HepG2 (cell line): ENCODE data around the gene GPR107. TPM values are rescaled to one million over a fixed set of nuclear protein-coding genes. Genes with fewer than 3 reads are reported as not detected.

Experiments
- BORCS8-MEF2B ChIP-seq: sonication (generic); formaldehyde crosslinking; IDR thresholded peaks from 2 replicates; pipeline ENCODE4 v1.8.0; 2022; ENCODE audit warnings: mild to moderate bottlenecking, missing genetic modification reagents
- DR1 ChIP-seq: sonication (generic); formaldehyde crosslinking; IDR thresholded peaks from 2 replicates; pipeline ENCODE4 v1.8.0; 2021; ENCODE audit warnings: mild to moderate bottlenecking, missing genetic modification reagents, inconsistent platforms
- ESRRA ChIP-seq: sonication (generic); formaldehyde crosslinking; IDR thresholded peaks from 2 replicates; pipeline ENCODE4 v1.5.1; 2020; ENCODE audit warnings: mild to moderate bottlenecking, low read depth, missing genetic modification reagents
- HOXA9 ChIP-seq: sonication (generic); formaldehyde crosslinking; IDR thresholded peaks from 2 replicates; pipeline ENCODE4 v1.8.1; 2022; ENCODE audit warnings: missing genetic modification reagents, mild to moderate bottlenecking, moderate library complexity, borderline replicate concordance
- IRX3 ChIP-seq: sonication (generic); formaldehyde crosslinking; IDR thresholded peaks from 2 replicates; pipeline ENCODE4 v1.8.1; 2023; ENCODE audit warnings: mild to moderate bottlenecking, low read depth, missing genetic modification reagents, borderline replicate concordance
- PRDM10 ChIP-seq: sonication (generic); formaldehyde crosslinking; IDR thresholded peaks from 2 replicates; pipeline ENCODE4 v1.4.0; 2020; ENCODE audit warnings: low read depth, missing genetic modification reagents
- RORA ChIP-seq: sonication (generic); formaldehyde crosslinking; IDR thresholded peaks from 2 replicates; pipeline ENCODE4 v1.5.0; 2020; ENCODE audit warnings: mild to moderate bottlenecking, missing genetic modification reagents, moderate library complexity
- TERF1 ChIP-seq: sonication (generic); formaldehyde crosslinking; IDR thresholded peaks from 2 replicates; pipeline ENCODE4 v1.8.0; 2022; ENCODE audit warnings: mild to moderate bottlenecking, missing genetic modification reagents, moderate library complexity
- ZBTB2 ChIP-seq: sonication (generic); formaldehyde crosslinking; IDR thresholded peaks from 2 replicates; pipeline ENCODE4 v1.8.0; 2022; ENCODE audit warnings: low read depth, missing genetic modification reagents
- ZBTB39 ChIP-seq: sonication (generic); formaldehyde crosslinking; IDR thresholded peaks from 2 replicates; pipeline ENCODE4 v1.5.0; 2020; ENCODE audit warnings: missing genetic modification reagents
- ZBTB42 ChIP-seq: sonication (generic); formaldehyde crosslinking; IDR thresholded peaks from 2 replicates; pipeline ENCODE4 v1.5.0; 2020; ENCODE audit warnings: mild to moderate bottlenecking, missing genetic modification reagents
- ZNF136 ChIP-seq: sonication (generic); formaldehyde crosslinking; IDR thresholded peaks from 2 replicates; pipeline ENCODE4 v1.8.1; 2022; ENCODE audit warnings: low read depth, mild to moderate bottlenecking, moderate library complexity, missing genetic modification reagents
- ZNF629 ChIP-seq: sonication (generic); formaldehyde crosslinking; conservative IDR thresholded peaks from 2 replicates; pipeline ENCODE4 v1.5.0; 2020; ENCODE audit warnings: missing genetic modification reagents
- ZNF710 ChIP-seq: sonication (generic); formaldehyde crosslinking; IDR thresholded peaks from 2 replicates; pipeline ENCODE4 v1.5.0; 2020; ENCODE audit warnings: mild to moderate bottlenecking, missing genetic modification reagents, borderline replicate concordance
- ZNF883 ChIP-seq: sonication (generic); formaldehyde crosslinking; IDR thresholded peaks from 2 replicates; pipeline ENCODE4 v1.5.1; 2020; ENCODE audit warnings: mild to moderate bottlenecking, missing genetic modification reagents; ENCODE audit errors: not compliant biosample characterization
- polyA plus RNA-seq, 8 experiments: library from polyadenylated mRNA; depleted of rRNA in 3 of 8; stranded (reverse) in 7 of 8; unstranded in 1 of 8; fragments of >200 nt; fragmentation: Illumina TruSeq in 4 of 8; extraction: Trizol in 4 of 8; gene quantifications; 2 replicates each; pipeline versions ENCODE4 v1.2.1 to v1.2.3, GENCODE V29; 2011 to 2016; ENCODE audit warnings: low read depth in 4 of 8, missing spikeins in 1 of 8, mixed read lengths in 1 of 8; ENCODE audit not compliant: insufficient read depth in 1 of 8
- total RNA-seq, 5 experiments: library from RNA; depleted of rRNA; stranded (reverse); fragments of >200 nt; fragmentation: Illumina TruSeq; extraction: Trizol; gene quantifications; 2 replicates each; pipeline ENCODE4 v1.2.3, GENCODE V29; 2016; ENCODE audit warnings: low read depth in 1 of 5

GPR107 gene
- total and polyA plus RNA-seq, 2 of the 13 experiments (the other 11 are each of a cell fraction or from before 2014, with no cell fraction given), result 22.5 to 24.4 TPM

GRCh38 chr9:130043654-130044623 is 9.8 kb upstream of the GPR107 start (continued):
- 0 out of 2 replicates have a peak, but pooled peaks have one; percentile 23 for TF ChIP-seq ESRRA
- no peak for TF ChIP-seq PRDM10 (CRISPR knock-in tag)
- TF ChIP-seq ZBTB42 (CRISPR knock-in tag), result 0 out of 2 replicates have a peak, but pooled peaks have one; percentile 76
- no peak for TF ChIP-seq ZBTB39 (CRISPR knock-in tag)
- no peak for TF ChIP-seq ZNF710
- no peak for TF ChIP-seq RORA (CRISPR knock-in tag)
- TF ChIP-seq ZNF136 (CRISPR knock-in tag), result peak; percentile 90
- no peak for TF ChIP-seq IRX3 (CRISPR knock-in tag)
- no peak for TF ChIP-seq DR1
- peak; percentile 70 for TF ChIP-seq ZNF883 (CRISPR knock-in tag)
- TF ChIP-seq ZNF629 (CRISPR knock-in tag), result peak; percentile 14; the same call in 1 of the 2 replicates
- 0 out of 2 replicates have a peak, but pooled peaks have one; percentile 38 for TF ChIP-seq TERF1 (CRISPR knock-in tag)
- no peak for TF ChIP-seq HOXA9 (CRISPR knock-in tag)
- TF ChIP-seq BORCS8-MEF2B (CRISPR knock-in tag), result peak; percentile 13; the same call in 1 of the 2 replicates
- TF ChIP-seq ZBTB2, result peak; percentile 32; the same call in 1 of the 2 replicates
